CD1c-positive myeloid dendritic cell (primary cell): Measurements from ENCODE around the gene EEF2KMT.

Source experiments
- DNase-seq: peaks from one replicate; pipeline ENCODE4 v3.0.0-alpha.2; 2016; ENCODE audit errors: extremely low spot score

EEF2KMT gene

DNA sequence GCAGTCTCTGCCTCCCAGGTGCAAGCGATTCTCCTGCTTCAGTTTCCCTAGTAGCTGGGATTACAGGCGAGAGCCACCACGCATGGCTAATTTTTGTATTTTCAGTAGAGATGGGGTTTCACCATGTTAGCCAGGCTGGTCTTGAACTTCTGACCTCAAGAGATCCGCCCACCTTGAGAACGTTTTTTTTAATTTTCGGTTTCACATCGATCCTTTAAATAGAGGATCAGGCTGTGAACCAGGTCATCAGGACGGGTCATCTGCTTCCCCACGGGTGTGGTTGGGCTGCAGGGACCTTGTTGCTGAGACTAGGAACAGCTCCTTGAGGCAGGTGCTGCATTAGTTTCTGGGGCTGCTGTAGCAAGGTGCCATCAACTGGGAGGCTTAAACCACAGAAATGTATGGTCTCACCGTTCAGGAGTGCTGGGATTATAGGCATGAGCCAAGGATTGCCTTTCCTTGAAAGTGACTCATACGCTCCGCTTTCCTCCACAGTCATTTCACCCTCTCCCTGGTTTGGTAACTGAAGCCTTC, 55.9 kb downstream of the EEF2KMT start:
- no peak for DNase-seq

DNA sequence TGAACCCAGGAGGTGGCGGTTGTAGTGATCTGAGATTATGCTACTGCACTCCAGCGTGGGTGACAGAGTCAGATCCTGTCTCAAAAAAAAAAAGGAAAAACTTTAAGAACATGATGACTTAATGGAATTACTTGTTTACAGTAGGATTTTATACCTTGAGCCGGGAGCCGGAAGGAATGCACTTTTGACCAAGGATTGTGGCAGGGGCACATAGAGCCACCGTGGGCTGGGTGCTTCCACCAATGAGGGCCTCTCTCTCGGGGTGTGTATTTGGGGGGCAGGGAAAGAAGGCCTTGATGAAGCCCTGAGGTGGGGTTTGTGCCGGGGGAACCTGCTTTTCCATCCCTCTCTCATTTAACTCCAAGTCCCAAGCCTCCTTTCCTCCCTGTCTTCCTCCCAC, 57.1 kb downstream of the EEF2KMT start:
- DNase-seq, result no peak

DNA sequence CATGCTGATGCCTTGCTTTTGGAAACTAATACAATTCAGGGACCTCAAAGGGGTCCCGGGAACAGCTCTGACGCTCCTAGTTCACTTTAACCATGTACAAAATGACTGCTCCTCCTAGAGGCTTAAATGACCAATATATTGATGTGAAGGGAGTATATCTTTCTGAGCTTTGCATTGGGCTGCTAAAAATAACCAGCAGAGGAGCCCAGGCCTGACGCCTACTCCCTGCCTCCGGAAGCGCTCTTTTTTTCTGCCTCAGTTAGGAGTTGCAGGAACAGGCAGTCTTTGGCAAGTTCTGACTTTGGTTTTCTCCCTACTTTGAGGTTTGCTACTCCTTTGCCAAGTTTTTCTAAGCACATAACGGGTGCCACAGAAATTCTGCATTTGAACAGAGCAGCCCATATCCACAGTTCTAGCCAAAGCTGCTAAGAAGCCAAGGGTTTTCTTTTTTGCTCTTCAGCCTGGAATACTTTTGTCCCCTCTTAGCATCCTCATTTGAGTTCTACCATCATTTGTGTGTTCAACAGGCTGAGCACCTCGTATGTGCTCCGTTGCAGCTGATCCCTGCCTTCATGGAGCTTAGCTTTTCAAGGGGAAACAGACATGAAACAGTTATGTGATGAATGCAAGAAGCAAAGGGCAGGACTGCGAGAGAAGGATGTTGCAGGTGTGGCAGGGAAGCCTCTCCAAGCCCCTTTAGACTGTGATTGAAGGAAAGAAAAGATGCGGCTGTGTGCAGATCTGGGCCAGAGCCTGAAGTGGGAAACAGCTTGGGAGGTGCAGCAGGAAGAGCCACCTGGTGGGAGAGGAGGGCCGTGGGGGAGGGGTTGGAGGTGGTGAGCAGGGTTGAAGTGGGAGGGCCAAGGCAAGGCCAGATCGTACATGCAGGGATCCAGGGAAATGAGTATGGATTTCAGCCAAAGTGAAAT, 61.1 kb downstream of the EEF2KMT start:
- DNase-seq, result peak; percentile 11

DNA sequence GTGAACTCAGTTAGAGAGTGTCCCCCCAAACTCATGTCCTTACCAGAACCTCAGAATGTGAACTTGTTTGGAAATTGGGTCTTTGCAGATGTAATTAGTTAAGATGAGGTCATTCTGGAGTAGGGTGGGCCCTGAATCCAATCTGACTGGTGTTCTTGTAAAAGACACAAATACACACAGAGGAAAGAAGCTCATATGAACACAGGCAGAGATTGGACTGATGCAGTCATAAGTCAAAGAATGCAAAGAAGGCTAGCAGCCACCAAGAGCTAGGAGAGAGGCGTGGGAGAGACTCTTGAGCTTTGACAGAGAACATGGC, 61.7 kb downstream of the EEF2KMT start:
- no peak for DNase-seq
